GM19023 (cell line): ENCODE measurements around the gene SLC24A4.

Source experiments
- ATAC-seq: cut with Tn5 transposase; IDR thresholded peaks from one replicate; pipeline ENCODE4 v1.9.1; 2021; ENCODE audit warnings: mild to moderate bottlenecking, moderate library complexity; ENCODE audit not compliant: unreplicated experiment

SLC24A4 gene

DNA sequence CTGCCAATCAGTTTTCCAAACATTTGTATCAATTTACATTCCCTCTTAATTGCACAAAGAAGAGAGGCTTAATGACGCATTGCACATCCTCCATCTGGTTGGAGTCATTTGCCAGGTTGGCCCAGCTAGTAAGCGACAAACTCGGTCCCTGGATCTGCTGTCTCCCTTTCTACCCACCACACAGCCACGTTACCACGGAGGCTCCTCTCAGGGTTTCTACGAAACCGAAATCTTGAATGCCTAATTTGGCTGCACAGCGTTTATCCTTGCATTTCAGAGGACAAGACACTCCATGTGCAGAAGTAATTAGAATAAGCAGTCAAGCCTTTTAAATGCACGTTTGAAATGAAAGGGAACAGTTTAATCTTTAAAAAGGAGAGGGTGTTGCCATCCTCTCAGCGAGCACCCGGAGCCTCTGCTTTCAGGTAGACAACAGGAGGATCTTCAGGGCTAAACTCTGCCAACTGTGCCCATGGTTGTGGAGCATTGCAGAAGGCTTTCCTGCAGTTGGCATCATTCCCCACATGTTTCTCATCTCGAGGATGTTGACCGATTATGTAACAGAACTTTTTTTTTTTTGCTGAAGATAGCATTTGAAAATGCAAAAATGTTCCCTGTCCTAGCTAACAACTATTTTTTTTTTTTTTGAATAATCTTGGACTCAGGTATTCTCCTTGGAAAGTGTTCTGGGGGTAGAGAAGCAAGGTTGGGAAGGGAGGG is 37.8 kb downstream of the SLC24A4 start:
- no peak for ATAC-seq

DNA sequence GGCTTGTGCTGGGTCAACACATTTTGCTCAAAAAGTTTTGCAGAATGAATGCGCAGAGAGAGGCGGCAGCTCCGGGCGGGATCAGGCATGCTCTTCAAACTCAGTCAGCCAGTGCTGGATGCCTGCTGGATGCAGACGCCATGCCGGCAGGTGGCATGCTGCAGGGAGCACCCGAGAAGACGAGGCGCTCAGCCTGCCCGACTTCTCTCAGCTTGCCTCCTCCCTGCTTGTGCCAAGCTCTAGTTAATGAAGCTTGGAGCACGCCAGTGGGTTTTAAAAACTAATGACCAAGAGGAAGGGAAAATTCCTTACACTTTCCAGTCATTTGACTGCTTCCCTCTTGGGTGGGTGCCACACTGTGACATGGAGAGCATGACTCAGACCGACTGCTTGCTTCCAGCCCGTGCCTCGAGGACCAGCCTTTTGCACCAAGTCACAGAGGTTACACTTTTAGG is 39.8 kb downstream of the SLC24A4 start:
- ATAC-seq, result no peak

DNA sequence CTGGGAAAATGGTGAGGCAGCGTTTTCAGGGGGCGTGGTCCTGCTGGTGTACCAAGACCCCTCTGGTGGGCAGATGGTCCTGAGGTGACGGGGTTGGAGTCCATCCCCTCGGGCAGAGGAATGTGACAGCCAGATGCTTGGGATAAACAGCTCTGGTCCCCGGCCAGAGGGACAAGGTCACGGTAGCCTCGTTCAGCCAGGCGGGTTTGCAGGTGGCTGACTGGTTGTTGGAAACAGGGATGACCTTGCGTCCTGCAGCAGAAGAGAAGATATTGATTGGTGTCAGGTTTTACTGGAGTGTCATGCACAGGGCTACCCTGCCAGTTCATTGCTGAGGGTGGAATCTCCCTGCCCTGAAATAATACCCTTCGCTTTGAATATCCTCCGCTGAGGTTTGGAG is 43.3 kb downstream of the SLC24A4 start:
- no peak for ATAC-seq

DNA sequence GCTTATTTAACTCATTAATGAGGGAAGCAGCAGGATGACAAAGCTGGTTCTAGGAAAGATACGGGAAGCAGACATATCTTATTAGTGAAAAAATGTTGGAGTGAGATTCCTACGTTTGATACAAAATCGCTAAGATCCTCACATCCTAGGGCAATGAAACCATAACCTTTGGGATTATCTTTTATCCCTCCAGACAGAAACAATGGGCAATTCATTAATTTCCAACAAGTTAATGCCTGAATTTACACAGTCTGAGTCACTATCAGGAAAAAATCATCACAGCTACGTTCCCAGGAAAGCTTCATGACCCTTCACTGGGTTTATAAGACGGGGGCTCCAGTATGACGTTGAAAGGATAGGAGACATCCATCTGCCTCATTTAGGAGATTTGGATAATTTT is 45.0 kb downstream of the SLC24A4 start:
- ATAC-seq, result no peak

DNA sequence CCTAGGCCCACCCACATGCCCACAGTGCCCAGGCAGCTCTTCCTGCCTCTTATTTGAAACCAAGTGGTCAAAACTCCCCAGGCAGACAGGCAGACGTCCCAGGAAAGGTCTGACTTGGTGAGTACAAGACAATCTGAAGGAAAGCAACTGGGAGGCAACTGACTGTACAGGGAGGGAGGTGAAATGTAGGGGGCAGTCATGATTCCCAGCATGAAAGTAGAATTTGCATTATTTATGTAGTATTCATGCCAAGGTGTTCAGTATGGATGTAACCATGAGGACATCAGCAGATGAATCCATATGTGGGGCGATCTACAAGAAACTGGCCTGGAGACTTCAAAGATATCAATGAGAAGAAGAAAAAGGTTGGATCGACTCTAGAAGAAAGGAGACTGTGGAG is 46.1 kb downstream of the SLC24A4 start:
- ATAC-seq, result no peak

DNA sequence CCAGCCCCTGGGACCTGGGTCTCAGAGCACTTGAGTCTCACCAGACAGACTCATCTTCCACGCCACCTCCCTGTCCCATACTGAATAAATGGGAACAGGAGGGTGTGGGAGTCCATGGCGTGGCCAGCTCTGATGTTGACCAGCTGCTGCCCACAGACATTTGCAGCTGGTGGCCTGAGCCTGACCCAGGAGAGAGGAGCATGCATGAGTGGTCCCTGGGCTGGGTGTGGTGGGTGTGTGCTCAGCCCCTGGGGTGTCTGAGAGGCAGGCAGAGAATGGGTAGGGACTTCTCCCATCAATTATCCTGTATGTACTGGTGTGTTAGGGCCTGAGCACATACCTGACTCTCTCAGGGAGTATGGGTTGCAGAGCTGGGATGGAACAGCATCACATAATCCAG is 49.3 kb downstream of the SLC24A4 start:
- no peak for ATAC-seq

DNA sequence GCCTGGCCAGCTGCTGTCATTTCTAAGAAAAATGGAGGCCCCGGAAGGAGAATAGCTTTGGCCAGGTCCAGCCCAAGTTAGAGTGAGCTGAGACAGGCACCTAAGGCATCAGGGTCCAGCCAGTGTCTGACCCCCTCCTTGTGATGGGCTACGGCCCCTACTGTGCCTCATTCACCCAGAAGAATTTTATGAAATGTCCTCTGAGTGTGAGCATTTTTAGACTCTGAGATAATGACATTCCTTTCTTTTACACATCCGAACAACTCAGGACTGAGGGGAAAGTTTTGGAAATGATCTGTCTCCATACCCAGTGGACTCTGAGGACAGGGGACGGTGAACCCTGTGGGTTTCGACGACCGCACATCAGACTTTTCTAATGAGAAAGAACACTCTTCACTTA is 50.4 kb downstream of the SLC24A4 start:
- ATAC-seq, result no peak

DNA sequence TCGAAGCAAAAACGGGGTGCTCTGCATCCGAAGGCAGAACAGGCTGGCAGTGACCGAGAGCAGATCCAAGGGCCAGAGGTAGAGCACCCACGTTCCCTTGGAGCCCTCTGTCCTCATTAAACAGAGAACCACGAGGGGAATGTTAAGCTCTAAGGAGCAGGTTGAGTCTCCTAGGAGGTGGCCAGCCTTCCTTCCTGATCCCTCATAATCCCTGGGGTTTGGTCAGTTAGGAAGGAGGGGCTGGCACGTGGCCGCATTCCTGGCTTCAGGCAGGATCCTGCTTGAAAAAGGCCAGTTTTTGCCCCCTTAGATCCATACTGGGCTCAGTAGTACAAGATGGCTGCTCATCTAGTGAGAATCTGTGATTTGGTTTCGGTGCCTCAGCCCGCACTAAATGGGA is 57.2 kb downstream of the SLC24A4 start:
- no peak for ATAC-seq

DNA sequence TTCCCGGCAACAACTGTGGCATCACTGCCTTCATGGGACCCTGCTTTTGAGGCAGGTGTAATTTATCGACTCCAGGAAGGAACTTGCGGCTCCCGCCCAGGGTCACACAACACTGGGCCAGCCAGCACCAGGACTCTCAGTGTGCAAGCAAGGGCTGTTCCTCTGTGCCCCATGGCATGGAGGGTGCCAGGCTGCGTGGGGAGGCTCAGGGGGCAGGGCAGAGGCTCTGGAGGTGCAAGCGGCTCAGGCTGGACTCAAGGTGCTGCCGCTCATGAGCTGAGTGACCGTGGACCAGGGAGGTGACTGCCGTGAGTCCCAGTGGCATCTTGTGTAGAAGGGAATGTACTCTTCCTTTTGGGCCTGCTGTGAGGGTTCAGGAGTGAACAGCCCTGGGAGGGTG is 57.6 kb downstream of the SLC24A4 start:
- no peak for ATAC-seq

DNA sequence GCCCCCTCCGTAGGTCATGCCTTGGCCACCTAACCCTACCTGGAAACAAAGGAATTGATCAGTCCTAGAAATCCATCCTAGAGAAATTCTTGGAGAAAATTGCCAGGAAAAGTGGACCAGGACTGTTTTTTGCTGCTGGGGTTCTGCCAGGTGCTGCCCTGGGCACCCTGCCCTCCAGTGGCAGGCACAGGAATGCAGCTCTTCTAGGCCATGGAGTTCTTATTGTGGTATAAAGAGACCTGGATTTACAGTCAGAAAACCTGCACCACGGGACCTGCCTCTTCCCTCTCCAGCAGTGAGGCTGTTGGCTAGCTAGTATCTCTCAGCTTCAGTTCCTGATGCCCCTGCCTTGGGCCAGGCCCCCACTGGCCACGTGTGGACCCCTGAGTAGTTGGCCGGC is 59.7 kb downstream of the SLC24A4 start:
- ATAC-seq, result no peak

DNA sequence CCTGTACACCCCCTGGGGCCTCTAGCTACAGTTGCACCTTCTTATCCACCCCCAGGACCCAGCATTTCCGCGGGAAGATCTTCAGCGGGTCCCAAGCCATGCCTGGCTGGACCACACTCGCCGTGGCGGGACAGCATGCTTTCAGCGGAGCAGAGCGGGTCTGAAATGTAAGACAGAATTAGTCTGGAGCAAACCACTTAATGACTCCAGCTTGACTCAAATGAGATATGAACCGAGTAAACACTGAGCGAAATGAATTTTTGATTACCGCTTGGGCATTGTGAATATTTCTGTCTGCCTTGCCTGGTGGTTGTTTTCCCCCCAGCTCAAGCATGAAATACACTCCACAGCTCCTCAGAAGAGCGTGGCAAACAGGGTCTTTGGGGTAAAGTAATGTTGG is 60.8 kb downstream of the SLC24A4 start:
- no peak for ATAC-seq

DNA sequence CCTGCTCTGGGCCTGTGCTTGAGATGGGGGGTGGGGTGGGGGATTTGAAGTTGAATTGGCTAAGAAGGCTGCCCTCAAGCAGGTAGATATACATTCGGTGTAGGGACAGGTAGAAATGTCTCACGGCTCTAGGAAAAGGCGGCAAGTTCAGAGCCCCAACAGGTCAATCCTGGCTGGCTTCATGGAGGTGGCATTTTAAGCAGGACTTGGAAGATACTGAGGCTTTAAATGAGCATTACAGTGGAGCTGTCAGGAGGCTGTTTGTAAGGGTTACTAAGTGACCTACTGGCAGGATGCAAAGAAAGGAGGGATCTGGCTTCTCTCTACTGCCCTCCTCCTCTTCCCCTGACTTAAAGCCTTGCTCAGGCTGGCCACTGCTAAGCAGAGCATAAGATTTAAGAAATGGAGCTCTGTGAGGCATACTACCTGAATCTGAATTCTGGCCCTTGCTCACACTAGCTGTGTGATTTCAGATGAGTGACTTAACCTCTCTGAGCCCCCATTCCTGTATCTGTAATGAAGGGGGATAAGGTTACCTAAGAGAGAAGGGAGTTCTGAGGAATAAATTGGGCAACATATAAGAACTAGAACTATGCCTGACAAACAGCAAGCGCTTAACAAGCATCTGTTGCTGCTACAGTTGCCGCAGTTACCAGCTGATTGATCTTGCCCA is 61.6 kb downstream of the SLC24A4 start:
- ATAC-seq, result no peak

DNA sequence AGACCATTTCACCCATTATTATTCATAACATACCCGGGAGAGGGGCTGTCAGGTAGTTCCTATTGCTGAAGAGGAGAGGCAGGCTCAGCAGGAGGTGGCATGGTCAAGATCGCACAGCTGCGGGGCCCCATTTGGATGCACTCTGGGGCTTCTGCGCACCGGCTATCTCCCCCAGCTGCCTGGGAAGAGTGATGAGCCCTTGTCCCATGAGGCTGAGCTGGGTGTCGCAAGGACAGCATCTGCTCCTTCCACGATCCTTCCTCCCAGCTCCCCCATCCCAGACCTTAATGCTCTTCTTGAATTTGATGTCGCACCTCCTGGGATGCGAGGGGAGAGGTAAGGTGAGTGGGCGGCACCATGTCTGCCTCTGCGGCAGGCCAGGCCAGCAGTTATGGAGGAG is 62.6 kb downstream of the SLC24A4 start:
- no peak for ATAC-seq

DNA sequence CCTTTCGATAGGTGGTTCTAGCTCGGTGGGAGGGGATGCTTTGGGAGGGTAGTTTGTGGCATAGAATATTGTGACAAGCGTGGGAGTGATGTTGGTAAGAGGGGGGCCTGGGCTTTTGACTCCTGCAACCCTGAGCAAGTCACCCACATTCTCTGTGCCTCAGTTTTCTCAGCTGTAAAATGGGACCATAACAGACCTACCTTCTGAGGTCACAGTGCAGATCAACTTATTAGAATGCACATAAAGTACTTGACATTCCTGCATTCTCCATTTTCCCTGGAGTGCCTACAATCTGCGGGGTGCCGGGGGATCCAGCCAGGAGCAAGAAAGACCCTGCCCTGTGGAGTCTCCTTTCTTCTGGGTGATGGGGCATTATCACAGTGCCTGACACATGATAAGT is 63.2 kb downstream of the SLC24A4 start:
- ATAC-seq, result no peak

DNA sequence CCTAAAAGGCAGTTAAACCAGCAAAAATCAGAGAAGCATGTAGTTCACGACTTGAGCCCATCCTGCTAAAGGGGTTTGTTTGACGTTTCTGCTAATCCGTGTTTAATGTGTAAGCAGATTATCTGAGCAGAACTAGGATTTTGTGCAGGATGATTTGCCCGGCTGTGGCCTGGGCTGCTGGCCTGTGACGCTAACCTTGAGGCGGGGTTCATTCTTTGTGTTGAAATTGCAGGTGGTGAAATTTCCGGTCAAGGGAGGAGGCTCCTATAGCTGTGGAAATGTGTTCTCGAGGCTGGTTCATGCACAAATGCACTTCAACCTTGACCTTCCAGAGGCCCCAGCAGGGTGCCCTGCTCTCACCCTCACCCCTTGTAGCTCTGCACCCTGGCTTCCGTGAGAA is 63.7 kb downstream of the SLC24A4 start:
- no peak for ATAC-seq

DNA sequence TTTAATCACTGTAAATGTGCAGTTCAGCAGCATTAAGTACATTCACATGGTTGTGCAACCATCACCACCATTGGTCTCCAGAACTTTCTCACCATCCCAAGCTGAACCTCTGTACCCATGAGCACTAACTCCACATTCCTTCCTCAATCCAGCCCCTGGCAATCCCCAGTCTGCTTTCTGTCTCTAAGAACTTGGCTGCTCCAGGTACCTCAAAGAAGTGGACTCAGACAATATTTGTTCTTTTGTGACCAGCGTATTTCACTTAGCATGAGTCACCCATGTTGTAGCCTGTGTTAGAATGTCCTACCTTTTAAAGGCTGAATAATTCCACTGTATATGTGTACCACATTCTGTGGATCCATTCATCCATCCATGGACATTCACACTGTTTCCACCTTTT is 64.6 kb downstream of the SLC24A4 start:
- no peak for ATAC-seq

DNA sequence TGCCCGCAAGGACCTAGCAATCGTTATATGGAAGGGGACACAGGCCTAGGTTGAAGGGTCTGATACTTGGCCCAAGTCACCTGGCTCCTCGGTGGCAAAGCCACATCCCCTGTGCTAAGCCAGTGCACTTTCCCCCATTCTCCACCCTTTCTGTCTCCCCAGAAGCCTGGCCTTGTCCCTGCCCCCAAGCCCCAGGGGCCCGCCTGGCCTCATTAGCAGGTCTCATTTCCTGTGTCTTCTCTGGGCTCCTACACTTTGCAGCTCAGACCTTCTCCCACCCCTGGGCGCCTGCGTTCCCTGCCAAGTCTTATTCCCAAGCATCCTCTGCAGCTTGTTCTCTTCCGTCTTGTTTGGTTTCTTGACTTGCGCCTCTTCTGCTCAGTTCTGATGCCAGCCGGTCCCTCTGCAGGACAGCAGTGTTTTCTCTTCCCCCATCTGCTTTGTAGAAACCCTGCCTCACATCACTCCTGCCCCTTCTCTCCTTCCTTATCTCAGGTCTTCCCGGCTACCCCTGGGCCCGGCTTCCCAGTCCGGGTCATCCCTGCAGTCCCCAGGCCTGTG is 66.7 kb downstream of the SLC24A4 start:
- ATAC-seq, result no peak

DNA sequence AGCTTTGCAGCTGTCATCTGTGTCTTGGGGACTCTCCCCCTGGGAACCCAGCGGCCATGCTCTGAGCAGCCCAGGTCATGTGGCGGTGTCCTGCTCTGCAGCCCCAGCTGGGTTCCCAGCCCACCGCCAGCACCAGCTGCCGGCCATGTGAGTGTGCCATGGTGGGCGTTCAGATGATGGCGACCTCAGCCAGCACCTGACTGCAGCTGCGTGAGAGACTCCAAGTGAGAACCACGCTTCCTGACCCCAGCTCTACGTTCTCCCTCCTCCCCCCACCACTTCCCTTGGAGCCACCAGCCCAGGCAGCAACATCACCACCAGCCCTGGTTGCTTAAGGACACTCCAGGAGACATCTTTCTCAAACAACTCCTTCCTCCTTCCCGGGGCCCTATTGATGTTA is 68.8 kb downstream of the SLC24A4 start:
- ATAC-seq, result no peak

DNA sequence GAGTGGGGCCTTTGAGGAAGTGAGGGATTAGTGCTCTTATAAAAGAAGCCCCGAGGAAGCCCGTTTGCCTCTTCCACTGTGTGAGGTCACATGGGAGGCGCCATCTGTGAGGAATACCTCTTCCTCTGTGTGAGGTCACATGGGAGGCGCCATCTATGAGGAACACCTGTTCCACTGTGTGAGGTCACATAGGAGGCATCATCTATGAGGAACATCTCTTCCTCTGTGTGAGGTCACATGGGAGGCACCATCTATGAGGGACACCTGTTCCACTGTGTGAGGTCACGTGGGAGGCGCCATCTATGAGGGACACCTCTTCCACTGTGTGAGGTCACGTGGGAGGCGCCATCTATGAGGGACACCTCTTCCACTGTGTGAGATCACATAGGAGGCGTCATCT is 69.7 kb downstream of the SLC24A4 start:
- ATAC-seq, result no peak

DNA sequence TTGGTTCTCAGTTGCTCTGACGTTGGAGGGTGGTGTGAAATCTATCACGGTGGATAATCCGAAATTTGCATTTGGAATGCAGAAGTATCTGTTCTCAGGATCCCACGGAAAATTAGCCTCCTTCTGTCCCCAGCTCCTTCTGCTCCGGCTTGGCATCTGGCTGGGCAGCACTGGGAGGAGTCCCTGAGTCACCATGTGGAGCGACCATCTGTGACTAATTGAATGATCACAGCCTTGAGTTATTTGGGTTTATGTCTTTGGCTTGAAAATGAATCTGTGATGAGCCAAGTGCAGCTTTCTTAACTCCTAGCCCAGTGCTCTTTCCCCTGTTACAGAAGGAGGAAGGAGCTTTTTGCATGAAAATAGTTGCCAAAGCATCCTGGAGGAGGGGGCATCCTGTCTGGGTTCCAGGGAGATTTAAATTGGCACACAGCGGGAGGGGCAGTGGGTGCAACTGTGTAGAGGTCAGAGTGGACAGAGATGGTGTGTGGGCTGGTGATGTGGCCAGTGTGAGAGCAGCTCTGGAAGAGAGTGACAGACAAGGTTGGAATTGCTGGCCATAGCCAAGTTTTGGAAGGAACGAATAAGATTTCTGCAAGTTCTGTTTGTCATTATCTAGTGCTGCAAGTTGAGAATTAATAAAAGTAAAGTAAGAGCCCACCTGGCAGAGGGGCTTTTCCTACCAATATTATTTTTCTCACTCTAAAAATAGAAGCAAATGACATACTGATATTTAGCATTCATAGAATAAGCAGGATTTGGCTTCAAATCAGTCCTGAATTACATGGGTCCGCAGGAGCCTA is 74.4 kb downstream of the SLC24A4 start:
- ATAC-seq, result no peak

DNA sequence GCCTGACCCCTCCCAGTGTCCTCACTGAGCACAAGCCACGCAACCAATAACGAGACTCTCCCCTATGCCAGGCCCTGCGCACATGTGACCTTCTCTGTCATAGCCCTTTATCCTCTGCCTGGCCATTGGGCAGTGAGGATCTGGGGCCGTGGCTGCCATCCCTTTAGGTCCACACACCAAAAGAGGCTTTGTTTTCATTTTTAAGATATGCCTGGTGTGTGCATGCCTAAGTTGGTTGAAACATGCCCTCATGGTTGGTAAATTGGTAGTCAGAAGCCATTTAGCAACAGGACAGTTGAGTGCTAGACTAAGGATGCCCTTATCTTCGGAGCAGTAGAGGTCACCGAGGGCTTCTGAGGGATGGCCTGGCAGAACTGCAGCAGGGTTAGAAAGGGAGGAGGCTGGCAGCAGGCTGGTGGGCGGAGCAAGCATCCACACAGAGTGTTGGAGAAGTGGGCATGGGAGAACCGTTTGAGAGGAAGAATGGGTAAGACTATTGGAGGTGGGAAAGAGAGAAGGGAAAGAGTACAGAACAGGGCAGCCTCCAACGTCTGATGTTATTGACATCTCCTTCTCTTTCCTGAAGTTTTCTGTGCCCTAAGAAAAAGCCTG is 75.1 kb downstream of the SLC24A4 start:
- no peak for ATAC-seq
